ENCODE measurements around the gene TBC1D16.

- TF ChIP-seq CTCF (conservative IDR thresholded peaks at IDR 0.05 in 1 of 2, IDR thresholded peaks at IDR 0.05 in 1 of 2; ENCODE audit: low read depth in 1 of 2, low read length in 2 of 2) (no peak), EZH2 (IDR thresholded peaks at IDR 0.05; ENCODE audit: low read length, missing control alignments) (no peak)
Measured at GRCh38 chr17:79991924-79992648, 43.6 kb downstream of the TBC1D16 start.
